Fibroblast of skin of back (primary cell): ENCODE data around the gene PTPRD.
A peak's percentile ranks its signal among the peaks of the same experiment; 100 is the strongest.

Experiments used
- DNase-seq: peaks from one replicate; pipeline ENCODE4 v3.0.0-alpha.2; 2013

Gene PTPRD

GRCh38 chr9:8549214-8549613 is 2063.6 kb downstream of the PTPRD start:
- DNase-seq: no peak

GRCh38 chr9:8543219-8543618 is 2069.6 kb downstream of the PTPRD start:
- DNase-seq: no peak

GRCh38 chr9:8542537-8542936 is 2070.3 kb downstream of the PTPRD start:
- no peak for DNase-seq

- no peak for DNase-seq
These were observed 2073.1 kb downstream of the PTPRD start for GRCh38 chr9:8539681-8540197.

GRCh38 chr9:8536845-8537244 is 2076.0 kb downstream of the PTPRD start:
- DNase-seq: no peak

GRCh38 chr9:8534828-8535227 is 2078.0 kb downstream of the PTPRD start:
- DNase-seq: no peak

GRCh38 chr9:8533681-8534080 is 2079.1 kb downstream of the PTPRD start:
- peak; percentile 6 for DNase-seq

GRCh38 chr9:8531826-8532415 is 2080.9 kb downstream of the PTPRD start:
- DNase-seq: no peak

GRCh38 chr9:8521112-8521511 is 2091.7 kb downstream of the PTPRD start:
- no peak for DNase-seq

GRCh38 chr9:8515748-8516147 is 2097.1 kb downstream of the PTPRD start:
- DNase-seq: no peak

- no peak for DNase-seq
These were observed 2098.0 kb downstream of the PTPRD start for GRCh38 chr9:8514760-8515159.

GRCh38 chr9:8508671-8509290 is 2104.0 kb downstream of the PTPRD start:
- no peak for DNase-seq

GRCh38 chr9:8494571-8494970 is 2118.2 kb downstream of the PTPRD start:
- DNase-seq: no peak

GRCh38 chr9:8492679-8493078 is 2120.1 kb downstream of the PTPRD start:
- no peak for DNase-seq

GRCh38 chr9:8492024-8492423 is 2120.8 kb downstream of the PTPRD start:
- DNase-seq: no peak

- no peak for DNase-seq
These were observed 2121.2 kb downstream of the PTPRD start for GRCh38 chr9:8491563-8491962.

GRCh38 chr9:8489835-8490234 is 2123.0 kb downstream of the PTPRD start:
- DNase-seq: no peak

- peak; percentile 34 for DNase-seq
These were observed 2126.7 kb downstream of the PTPRD start for GRCh38 chr9:8486095-8486494.

GRCh38 chr9:8484597-8485191 is 2128.1 kb downstream of the PTPRD start:
- DNase-seq: no peak

- DNase-seq: no peak
These were observed 2135.4 kb downstream of the PTPRD start for GRCh38 chr9:8477450-8477849.

- no peak for DNase-seq
These were observed 2137.9 kb downstream of the PTPRD start for GRCh38 chr9:8474937-8475336.

- no peak for DNase-seq
These were observed 2139.4 kb downstream of the PTPRD start for GRCh38 chr9:8473244-8474020.

GRCh38 chr9:8468045-8468637 is 2144.7 kb downstream of the PTPRD start:
- no peak for DNase-seq
